RWPE2 (cell line): ENCODE data around the gene PLEKHH1.

Experiments used
- ATAC-seq: fragments of 200-7000 bp; cut with Tn5 transposase; 3 replicates; pipeline ENCODE4 v1.9.1; 2021; ENCODE audit warnings: low read depth
- DNase-seq: peaks from one replicate; pipeline ENCODE4 v3.0.0-alpha.2; 2020; ENCODE audit warnings: low spot score
- H3K27ac ChIP-seq: fragments of 450-650 bp; 2 replicates; pipeline ENCODE4 v1.5.1; 2017; ENCODE audit warnings: mild to moderate bottlenecking; ENCODE audit not compliant: poor library complexity, severe bottlenecking
- H3K27me3 ChIP-seq: fragments of 250-450 bp; sonication (Bioruptor Pico); 2 replicates; pipeline ENCODE4 v1.5.1; 2021; ENCODE audit warnings: mild to moderate bottlenecking, moderate library complexity; ENCODE audit not compliant: insufficient read depth, poor library complexity, severe bottlenecking
- H3K36me3 ChIP-seq: fragments of 250-450 bp; sonication (Bioruptor Pico); 2 replicates; pipeline ENCODE4 v1.5.1; 2020; ENCODE audit warnings: low read depth, mild to moderate bottlenecking, moderate library complexity
- H3K4me1 ChIP-seq: fragments of 250-450 bp; sonication (Bioruptor Pico); 2 replicates; pipeline ENCODE4 v1.5.1; 2021; ENCODE audit warnings: mild to moderate bottlenecking, moderate library complexity; ENCODE audit not compliant: insufficient read depth, poor library complexity, severe bottlenecking
- H3K4me3 ChIP-seq: fragments of 250-450 bp; sonication (Bioruptor Pico); 2 replicates; pipeline ENCODE4 v1.5.1; 2021; ENCODE audit warnings: mild to moderate bottlenecking, moderate library complexity; ENCODE audit not compliant: severe bottlenecking
- H3K9me3 ChIP-seq: fragments of 250-450 bp; sonication (Bioruptor Pico); 2 replicates; pipeline ENCODE4 v1.5.1; 2021; ENCODE audit warnings: mild to moderate bottlenecking, moderate library complexity; ENCODE audit not compliant: severe bottlenecking
- CTCF ChIP-seq: fragments of 450-650 bp; IDR thresholded peaks from one replicate; pipeline ENCODE4 v1.5.1; 2017; ENCODE audit warnings: mild to moderate bottlenecking, moderate library complexity; ENCODE audit not compliant: poor library complexity, severe bottlenecking

PLEKHH1 gene

GRCh38 chr14:67607646-67608045 lies 74.6 kb downstream of the PLEKHH1 start:
- Histone ChIP-seq H3K27me3 (no peaks in the 10 kb centered on the region), H3K9me3 (no peaks in the 10 kb centered on the region), H3K4me1 (no peaks in the 10 kb centered on the region), H3K36me3 (no peaks in the 10 kb centered on the region), H3K4me3 (no peak overlapping the region), H3K27ac (no peak overlapping the region)
- ATAC-seq (no peak), DNase-seq (no peak)
- no peak for TF ChIP-seq CTCF

- no peaks in the 10 kb centered on the region for H3K4me1 ChIP-seq
- H3K27ac ChIP-seq: no peak overlapping the region
- H3K27me3 ChIP-seq: no peaks in the 10 kb centered on the region
- no peak for TF ChIP-seq CTCF
- ATAC-seq (no peak), DNase-seq (no peak)
- H3K9me3 ChIP-seq: no peaks in the 10 kb centered on the region
- no peaks in the 10 kb centered on the region for H3K36me3 ChIP-seq
- H3K4me3 ChIP-seq: no peak overlapping the region
These were observed 76.7 kb downstream of the PLEKHH1 start for GRCh38 chr14:67609642-67610310.

- TF ChIP-seq CTCF: no peak
- H3K4me1 ChIP-seq: no peaks in the 10 kb centered on the region
- DNase-seq: no peak
- H3K4me3 ChIP-seq: no peak overlapping the region
- H3K9me3 ChIP-seq: no peaks in the 10 kb centered on the region
- no peak overlapping the region for H3K27ac ChIP-seq
- no peaks in the 10 kb centered on the region for H3K27me3 ChIP-seq
- ATAC-seq: no peak
- no peaks in the 10 kb centered on the region for H3K36me3 ChIP-seq
These were observed 77.4 kb downstream of the PLEKHH1 start for GRCh38 chr14:67610491-67610890.

GRCh38 chr14:67618617-67619063 lies 85.5 kb downstream of the PLEKHH1 start:
- DNase-seq: no peak
- TF ChIP-seq CTCF: peak; percentile 96

GRCh38 chr14:67619446-67620216 lies 86.5 kb downstream of the PLEKHH1 start, which contains the start of gene ARG2:
Gene ARG2 (plus strand): TSS chr14:67619920. CDS start chr14:67619978, 58 bp downstream.
- peak; percentile 5 for TF ChIP-seq CTCF
- no peaks in the 10 kb centered on the region for H3K27me3 ChIP-seq
- H3K4me3 ChIP-seq: peak within 1 kb of the TSS; percentile 43
- no peaks in the 10 kb centered on the region for H3K9me3 ChIP-seq
- no peaks in the 10 kb centered on the region for H3K36me3 ChIP-seq
- ATAC-seq (peak; percentile 75), DNase-seq (peak; percentile 99)
- H3K4me1 ChIP-seq: peaks cover 30% of the 10 kb centered on the region
- no peak within 1 kb of the TSS for H3K27ac ChIP-seq

More at GRCh38 chr14:67618617-67619063, 85.5 kb downstream of the PLEKHH1 start:
- no peak overlapping the region for H3K4me3 ChIP-seq
- peaks cover 26% of the 10 kb centered on the region for H3K4me1 ChIP-seq
- no peak overlapping the region for H3K27ac ChIP-seq
- H3K36me3 ChIP-seq: no peaks in the 10 kb centered on the region
- peak; percentile 26 for ATAC-seq
- no peaks in the 10 kb centered on the region for H3K9me3 ChIP-seq
- H3K27me3 ChIP-seq: no peaks in the 10 kb centered on the region
